HG02623 (cell line): ENCODE results near the gene MOB3A.
"Not testable (repeated sequence)": the region's sequence is repeated elsewhere in the genome, so short reads cannot be mapped to it uniquely, and the experiment has no call there.

Experiments used
- ATAC-seq: cut with Tn5 transposase; IDR thresholded peaks from one replicate; pipeline ENCODE4 v1.9.1; 2021; ENCODE audit warnings: moderate library complexity; ENCODE audit not compliant: unreplicated experiment

MOB3A gene

GRCh38 chr19:2035590-2035991, 60.5 kb downstream of the MOB3A start:
- no peak for ATAC-seq

- ATAC-seq: no peak
Observed at GRCh38 chr19:2034729-2035589, 61.2 kb downstream of the MOB3A start.

- ATAC-seq: not testable (repeated sequence)
Observed at GRCh38 chr19:2034253-2034652, 61.9 kb downstream of the MOB3A start.

- no peak for ATAC-seq
Observed at GRCh38 chr19:2033825-2034159, 62.3 kb downstream of the MOB3A start.

GRCh38 chr19:2033115-2033824, 62.9 kb downstream of the MOB3A start:
- ATAC-seq: no peak

GRCh38 chr19:2032296-2032941, 63.7 kb downstream of the MOB3A start:
- ATAC-seq: no peak

GRCh38 chr19:2027361-2027760, 68.8 kb downstream of the MOB3A start:
- ATAC-seq: no peak

GRCh38 chr19:2026770-2027169, 69.4 kb downstream of the MOB3A start:
- no peak for ATAC-seq

- ATAC-seq: no peak
Observed at GRCh38 chr19:2022289-2022688, 73.8 kb downstream of the MOB3A start.

- ATAC-seq: no peak
Observed at GRCh38 chr19:2021453-2022140, 74.5 kb downstream of the MOB3A start.
